Transverse colon (tissue), 4 donors: ENCODE results near the gene CUZD1.

Experiments used
- EP300 ChIP-seq: sonication (generic); formaldehyde crosslinking; IDR thresholded peaks from one replicate; pipeline ENCODE4 v1.6.1; 2017; ENCODE audit warnings: antibody characterized with exemption, low read depth
- POLR2A ChIP-seq: fragments of 450-650 bp; IDR thresholded peaks from one replicate; pipeline ENCODE4 v1.6.1; 2016; ENCODE audit warnings: antibody characterized with exemption, mild to moderate bottlenecking, moderate library complexity
- POLR2AphosphoS5 ChIP-seq, 3 donors: sonication (generic); formaldehyde crosslinking; IDR thresholded peaks; one replicate each; pipeline ENCODE4 v1.6.1; 2016; ENCODE audit warnings: antibody characterized with exemption in 3 of 3
- TF ChIP-seq, protein P1 (sequence below), 5 experiments: fragments of 200-600 bp in 3 of 5; fragments of 450-650 bp in 2 of 5; sonication (generic) in 3 of 5; IDR thresholded peaks; 1 replicate in 2 of 5; 2 replicates in 3 of 5; pipeline ENCODE4 v1.5.1; 2016 to 2017; ENCODE audit warnings: antibody characterized with exemption in 5 of 5, inconsistent platforms in 3 of 5, mild to moderate bottlenecking in 2 of 5, moderate library complexity in 1 of 5

DNA sequence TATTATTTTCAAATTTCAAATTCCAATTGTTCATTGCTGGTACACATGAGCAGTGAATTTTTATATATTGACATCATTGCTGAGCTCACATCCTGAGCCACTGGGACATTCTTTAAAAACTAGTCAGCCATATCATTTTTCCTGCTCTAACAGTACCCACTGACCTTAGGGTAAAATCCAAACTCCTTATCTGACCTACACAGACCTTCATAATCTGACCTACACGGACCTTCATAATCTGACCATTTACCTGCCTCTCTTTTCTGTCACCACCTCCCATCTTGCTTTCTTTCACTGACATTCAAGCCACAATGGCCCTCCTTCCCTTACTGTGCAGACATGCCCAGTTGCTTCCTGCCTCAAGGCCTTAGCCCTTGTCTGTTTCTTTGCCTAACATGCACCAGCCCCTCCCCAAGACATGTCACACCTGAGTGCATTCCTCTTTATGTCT lies 16.1 kb upstream of the CUZD1 start:
- TF ChIP-seq, protein P1, sequence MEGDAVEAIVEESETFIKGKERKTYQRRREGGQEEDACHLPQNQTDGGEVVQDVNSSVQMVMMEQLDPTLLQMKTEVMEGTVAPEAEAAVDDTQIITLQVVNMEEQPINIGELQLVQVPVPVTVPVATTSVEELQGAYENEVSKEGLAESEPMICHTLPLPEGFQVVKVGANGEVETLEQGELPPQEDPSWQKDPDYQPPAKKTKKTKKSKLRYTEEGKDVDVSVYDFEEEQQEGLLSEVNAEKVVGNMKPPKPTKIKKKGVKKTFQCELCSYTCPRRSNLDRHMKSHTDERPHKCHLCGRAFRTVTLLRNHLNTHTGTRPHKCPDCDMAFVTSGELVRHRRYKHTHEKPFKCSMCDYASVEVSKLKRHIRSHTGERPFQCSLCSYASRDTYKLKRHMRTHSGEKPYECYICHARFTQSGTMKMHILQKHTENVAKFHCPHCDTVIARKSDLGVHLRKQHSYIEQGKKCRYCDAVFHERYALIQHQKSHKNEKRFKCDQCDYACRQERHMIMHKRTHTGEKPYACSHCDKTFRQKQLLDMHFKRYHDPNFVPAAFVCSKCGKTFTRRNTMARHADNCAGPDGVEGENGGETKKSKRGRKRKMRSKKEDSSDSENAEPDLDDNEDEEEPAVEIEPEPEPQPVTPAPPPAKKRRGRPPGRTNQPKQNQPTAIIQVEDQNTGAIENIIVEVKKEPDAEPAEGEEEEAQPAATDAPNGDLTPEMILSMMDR (IDR thresholded peaks at IDR 0.05) = no peak
- no peak for TF ChIP-seq POLR2A
- no peak for TF ChIP-seq POLR2AphosphoS5 (IDR thresholded peaks at IDR 0.05)
- TF ChIP-seq EP300 = no peak
